Astrocyte (in vitro differentiated cells and primary cell): ENCODE measurements around the gene SHISAL1.

Source experiments
- EZH2 ChIP-seq: IDR thresholded peaks from 2 replicates; pipeline ENCODE4 v1.6.1; 2012; ENCODE audit warnings: mild to moderate bottlenecking, low read length, inconsistent platforms; ENCODE audit not compliant: insufficient read depth
- TF ChIP-seq, protein P1 (sequence below): IDR thresholded peaks from 2 replicates; pipeline ENCODE4 v1.5.1; 2011; ENCODE audit warnings: low read depth, mild to moderate bottlenecking, inconsistent platforms, low read length, moderate library complexity; ENCODE audit not compliant: insufficient read depth

DNA sequence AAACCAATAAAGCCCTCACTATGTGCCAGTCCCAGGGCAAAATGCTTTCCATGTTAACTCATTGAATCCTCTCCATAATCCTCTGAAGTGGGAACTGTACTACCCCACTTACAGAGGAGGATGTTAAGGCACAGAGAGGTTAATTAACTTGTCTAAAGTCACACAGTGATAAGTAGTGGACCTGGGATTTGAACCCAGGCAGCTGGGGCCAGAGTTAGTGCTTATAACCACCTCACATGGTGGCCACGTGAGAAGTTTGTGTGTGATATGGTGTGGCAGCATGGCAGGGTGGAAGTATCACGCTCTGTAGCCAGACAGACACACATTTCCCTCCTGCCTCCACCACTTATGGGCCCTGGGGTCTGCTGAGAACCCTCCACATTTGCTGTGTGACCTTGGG, 115.5 kb downstream of the SHISAL1 start:
- TF ChIP-seq, protein P1, sequence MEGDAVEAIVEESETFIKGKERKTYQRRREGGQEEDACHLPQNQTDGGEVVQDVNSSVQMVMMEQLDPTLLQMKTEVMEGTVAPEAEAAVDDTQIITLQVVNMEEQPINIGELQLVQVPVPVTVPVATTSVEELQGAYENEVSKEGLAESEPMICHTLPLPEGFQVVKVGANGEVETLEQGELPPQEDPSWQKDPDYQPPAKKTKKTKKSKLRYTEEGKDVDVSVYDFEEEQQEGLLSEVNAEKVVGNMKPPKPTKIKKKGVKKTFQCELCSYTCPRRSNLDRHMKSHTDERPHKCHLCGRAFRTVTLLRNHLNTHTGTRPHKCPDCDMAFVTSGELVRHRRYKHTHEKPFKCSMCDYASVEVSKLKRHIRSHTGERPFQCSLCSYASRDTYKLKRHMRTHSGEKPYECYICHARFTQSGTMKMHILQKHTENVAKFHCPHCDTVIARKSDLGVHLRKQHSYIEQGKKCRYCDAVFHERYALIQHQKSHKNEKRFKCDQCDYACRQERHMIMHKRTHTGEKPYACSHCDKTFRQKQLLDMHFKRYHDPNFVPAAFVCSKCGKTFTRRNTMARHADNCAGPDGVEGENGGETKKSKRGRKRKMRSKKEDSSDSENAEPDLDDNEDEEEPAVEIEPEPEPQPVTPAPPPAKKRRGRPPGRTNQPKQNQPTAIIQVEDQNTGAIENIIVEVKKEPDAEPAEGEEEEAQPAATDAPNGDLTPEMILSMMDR, result no peak
- no peak for TF ChIP-seq EZH2
